HG02884 (cell line): Measurements from ENCODE around the gene SNX33.
"Not testable (repeated sequence)": the region's sequence is repeated elsewhere in the genome, so short reads cannot be mapped to it uniquely, and the experiment has no call there.

ENCODE experiments used
- ATAC-seq: cut with Tn5 transposase; IDR thresholded peaks from one replicate; pipeline ENCODE4 v1.9.1; 2021; ENCODE audit warnings: mild to moderate bottlenecking, moderate library complexity; ENCODE audit not compliant: unreplicated experiment

SNX33 gene

DNA sequence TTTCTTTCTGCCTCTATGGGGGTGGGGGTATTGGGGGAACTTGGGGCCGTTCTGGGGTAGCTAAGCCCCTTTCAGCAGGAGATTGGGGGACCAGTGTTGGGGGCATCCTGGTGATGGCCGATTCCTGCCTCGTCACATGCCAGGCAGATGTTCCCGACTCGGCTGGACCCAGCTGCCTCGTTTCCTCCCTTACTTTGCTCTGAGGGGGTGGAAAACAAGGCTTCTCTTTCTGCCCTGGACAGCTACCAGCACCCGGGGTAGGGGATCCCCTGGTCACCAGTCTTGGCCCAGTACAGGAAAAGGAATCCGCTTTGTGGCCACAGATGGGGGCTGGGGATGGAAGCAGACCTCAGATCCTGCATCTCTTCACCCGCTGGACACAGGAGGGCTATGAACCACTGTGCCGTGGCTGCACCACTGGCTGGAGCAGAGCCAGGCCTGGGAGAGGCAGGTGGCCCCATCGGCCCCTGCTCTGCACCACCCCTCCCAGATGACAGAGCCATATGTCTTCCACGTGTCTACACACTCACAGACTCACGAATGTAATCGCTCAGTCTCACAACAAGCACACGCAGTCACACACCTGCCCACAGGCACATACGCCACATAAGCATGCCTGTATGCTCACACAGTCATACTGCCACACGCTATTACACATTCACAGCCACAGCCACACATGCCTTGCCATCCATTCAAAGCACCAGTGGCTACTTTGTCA, 12.4 kb downstream of the SNX33 start:
- no peak for ATAC-seq

DNA sequence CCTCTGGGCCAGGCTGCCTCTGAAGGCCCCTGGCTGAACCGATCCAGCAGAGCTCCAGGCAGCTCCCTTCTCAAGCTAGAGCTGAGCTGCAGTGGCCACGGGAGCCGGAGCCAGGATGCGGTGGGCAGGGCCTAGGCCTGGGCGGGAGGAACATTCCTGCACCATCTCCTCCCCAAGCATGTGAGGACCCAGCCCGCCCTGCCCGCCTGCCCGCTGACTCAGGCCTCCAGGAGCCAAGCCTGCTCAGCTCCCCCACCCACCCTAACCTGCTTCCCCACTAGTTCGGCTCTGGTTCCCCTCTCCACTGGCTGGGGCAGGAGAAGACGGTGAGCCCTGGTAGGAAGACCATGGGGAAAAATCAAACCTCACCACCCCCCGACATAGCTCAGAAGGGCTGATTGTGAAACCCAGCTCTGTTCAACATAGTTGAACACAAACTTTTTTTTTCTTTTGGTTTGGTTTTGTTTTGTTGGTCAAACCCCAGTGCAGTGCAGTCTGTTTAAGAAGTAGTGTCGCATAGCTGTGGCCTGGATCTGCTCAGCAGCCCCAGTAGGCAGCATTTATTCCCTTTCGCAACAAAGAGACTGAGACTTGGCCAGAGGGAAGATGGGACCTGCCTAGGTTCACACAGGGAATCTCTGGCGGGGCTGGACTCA, 13.5 kb downstream of the SNX33 start:
- no peak for ATAC-seq

DNA sequence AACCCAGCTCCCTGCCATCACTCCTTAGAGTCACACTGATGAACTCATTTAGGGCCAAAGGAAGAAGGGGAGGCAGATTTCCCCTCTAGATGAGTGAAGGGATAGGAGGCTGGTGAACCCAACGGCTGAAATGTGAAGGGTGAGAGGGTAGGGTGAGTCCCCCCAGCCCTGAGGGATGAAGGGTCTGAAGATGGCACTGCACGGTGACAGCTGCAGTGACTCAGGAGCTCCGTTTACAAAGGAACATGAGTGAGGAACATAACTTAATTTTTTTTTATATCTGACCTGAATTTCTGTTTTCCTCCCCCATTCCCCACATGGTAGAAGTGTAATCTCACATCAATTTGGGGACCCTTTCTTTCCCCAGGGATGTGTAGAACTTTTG, 14.0 kb downstream of the SNX33 start:
- ATAC-seq: no peak

DNA sequence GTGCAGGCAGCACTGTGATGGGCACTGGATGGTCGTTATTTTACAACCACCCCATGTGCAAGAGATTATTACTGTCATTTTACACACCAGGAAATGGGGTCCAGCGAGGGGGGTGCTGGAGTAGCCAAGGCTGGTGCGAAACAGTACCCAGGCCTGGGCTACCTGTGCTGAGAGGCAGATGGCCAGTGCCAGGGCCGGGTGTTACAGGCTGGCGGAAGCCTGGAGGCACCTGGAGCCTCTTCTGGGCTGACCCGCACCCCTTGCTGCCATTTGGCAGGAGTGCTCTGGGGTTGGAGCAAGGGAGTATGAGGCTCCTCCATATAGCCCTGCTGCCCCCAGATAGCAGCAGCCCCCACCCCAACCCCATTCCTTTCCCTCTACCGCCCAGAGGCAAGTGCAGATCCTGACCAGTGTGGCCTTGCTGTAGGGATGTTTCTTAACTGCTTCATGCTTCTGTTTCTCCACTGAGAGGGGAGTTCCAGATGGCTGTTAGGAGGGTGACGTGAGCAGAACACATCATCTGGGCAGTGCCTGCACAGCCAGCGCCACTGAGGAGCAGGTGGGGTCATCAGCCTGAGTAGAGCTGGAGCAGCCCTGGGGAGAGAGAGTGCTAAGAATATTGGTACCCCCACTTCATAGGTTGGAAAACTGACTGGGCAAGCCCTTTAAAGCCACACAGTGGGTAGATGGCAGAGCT, 15.3 kb downstream of the SNX33 start:
- ATAC-seq: no peak

DNA sequence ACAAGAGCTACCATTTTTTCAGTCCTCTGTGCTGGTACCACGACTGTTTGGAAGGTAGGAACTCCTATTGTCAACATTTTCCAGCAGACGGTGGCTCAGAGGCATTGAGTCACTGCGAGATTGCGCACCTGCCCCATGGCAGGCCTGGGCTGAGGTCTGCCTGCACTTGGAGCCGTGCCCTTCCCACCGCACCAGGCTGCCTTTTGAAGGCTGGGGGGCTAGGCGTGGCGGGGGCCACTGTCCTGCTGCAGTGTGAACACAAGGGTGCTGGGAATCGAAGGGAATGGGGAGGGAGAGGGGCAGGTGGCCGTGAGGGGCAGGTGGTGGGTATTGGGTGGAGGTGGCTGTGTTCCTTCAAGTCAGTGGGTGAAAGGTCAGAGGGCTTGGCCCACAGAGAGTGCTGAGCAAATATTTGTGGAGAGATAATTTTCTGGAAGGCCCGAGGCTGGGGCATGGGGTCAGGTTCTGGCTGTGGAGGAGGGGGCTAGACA, 16.3 kb downstream of the SNX33 start:
- no peak for ATAC-seq

DNA sequence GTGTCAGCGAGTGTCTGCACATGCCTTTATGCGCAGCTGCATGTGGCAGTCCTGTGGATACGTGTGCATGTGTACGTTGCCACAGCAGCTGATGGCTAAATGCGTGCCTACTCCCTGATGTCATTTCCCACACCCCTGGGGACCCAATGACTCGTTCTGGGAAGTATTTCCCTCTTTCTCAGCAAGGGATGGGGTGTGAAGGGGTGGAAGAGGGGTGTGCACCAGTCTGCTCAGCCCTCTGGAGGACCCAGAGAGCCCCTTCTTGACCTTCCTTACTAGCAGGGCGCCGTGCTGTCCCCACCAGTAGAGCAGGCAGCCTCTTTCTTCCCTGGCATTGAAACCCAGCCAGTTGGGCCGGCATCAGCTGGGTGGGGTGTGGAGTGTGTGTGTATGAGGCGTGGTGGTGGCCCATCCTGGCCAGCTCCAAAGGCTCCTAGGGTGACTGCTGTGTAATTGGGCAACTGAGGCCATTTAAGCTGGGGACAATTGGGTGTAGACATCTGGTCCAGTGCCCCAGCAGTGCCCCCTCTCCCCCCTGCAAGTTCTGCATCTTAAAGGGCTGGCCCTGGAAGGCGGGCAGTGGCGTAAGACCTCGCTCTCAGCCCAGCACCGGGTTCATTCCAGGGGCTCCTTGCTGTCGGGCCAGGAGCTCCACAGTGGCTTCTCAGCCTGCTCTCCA, 19.2 kb downstream of the SNX33 start:
- no peak for ATAC-seq

DNA sequence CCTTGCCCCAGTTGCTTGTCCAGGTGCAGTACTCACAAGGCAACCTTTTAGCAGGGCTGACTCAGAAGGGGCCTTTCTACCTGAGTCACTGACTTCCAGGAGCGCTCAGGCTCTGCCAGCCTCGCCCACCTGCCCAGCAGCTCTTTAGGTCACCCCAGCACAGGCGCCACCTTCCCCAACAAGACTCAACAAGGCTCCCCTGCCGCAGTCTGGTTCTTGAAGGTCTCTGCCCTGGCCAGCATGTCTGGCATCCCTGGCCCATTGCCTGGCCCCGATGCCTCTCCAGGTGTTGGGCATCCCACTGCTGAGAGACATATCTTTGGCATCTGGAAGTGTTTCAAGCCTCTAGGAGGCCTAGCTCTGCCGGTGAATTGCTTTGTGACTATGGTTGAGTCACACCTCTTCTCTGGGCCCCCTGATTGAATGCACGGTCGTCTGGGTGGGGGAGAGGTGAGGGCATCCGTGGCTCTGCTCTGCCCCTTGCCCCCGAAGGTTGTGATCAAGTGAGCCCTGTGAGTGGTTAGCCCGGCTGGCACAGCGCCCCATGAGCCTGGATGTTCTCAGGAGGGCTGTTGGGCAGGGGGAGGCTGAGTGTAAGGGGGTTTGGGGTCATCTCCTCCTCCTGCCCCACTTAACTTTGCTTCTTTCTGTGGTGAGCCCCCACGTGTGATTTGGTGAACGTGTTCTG, 21.6 kb downstream of the SNX33 start:
- ATAC-seq: no peak

DNA sequence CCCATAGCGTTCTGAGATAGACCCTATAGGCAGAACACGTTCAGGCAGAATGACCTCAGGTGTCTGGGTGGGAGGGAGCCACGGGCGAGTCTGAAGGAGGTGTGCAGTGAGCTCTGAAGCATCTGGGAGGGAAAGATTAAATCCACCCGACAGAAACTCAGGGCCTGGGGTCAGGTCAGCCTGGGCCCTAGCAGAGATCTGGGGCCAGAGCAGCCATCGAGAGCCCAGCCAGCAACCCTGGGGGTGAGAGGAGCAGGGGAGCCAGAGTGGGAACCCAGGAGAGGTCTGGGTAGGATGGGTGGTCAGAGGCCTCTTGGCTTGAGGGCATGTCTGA, 22.1 kb downstream of the SNX33 start:
- no peak for ATAC-seq

DNA sequence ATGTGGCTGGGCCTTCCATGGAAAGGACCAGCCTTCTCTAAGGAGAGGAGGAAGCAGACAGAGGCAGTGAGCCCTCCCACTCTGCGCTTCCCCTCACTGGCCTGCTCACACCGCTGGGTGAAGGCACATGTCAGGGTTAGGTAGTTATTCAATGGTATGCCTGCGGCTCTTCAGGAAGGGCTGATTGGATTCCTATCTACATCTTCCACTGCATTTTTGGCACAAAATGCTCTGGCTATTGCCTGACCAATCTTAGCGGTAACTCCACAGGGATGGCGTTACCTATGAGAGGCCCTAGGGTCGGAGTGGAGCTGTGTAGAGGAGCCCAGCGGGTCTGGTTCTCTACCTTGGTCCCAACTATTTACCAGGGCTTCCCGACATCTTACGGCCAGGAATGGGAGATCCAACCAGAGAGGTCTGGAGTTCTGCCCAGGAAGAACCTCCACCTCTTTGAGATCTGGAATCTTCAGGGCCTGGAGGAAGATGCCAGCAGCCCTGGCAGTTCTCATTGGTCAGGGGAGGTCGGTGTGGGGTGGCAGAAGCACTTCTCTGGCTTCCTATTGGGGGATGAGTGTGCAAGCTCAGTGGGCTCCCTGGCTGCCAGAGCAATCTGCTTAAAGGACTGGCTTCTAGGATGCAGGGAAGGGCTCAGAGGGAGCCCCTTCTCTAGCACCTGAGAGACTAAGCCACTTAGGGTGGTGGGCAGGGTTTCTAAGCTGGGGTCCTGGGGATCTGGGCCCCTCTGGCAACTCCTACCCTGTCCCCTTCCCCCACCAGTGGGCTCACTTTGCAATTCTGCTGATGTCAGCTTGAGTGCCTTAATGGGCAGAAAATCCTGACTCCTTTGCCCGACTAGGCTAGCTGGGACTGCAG, 24.3 kb downstream of the SNX33 start:
- ATAC-seq: no peak

DNA sequence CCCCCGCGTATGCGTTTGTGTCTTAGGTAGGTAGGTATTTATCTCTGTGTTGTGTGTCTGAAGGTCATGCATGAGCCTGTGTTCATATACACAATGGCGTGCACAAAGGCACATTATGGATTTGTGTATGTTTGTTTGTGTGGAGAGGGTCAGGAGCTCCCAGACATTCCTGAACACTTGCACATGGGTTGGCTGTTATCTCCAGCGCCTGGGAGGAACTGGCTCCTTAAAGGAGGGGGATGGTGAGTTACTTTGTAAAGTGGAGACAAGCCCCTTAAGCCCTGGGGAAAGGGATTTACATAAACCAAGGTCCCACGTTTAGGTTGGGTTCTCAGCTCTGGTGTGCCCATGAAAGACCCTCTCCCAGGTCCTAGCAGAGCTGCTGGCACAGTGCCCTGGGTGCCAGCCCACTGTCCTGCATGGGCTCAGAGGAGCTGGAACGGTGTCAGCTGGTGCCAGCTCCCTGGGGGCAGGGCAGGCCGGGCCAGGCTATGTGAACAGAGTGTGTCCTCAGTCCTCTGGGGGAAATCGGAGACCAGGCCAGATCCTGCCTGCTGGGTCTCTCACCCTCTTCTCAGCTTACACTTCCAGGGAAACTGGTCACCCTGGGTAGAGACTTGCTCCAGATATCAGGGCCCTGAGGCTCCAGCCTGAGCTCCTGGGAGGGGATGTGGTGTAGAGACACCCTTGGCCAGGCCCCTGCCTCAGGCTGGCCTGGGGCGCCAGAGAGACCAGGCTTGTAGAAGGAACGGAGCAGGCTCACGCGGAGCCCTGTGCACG, 25.1 kb downstream of the SNX33 start:
- no peak for ATAC-seq

DNA sequence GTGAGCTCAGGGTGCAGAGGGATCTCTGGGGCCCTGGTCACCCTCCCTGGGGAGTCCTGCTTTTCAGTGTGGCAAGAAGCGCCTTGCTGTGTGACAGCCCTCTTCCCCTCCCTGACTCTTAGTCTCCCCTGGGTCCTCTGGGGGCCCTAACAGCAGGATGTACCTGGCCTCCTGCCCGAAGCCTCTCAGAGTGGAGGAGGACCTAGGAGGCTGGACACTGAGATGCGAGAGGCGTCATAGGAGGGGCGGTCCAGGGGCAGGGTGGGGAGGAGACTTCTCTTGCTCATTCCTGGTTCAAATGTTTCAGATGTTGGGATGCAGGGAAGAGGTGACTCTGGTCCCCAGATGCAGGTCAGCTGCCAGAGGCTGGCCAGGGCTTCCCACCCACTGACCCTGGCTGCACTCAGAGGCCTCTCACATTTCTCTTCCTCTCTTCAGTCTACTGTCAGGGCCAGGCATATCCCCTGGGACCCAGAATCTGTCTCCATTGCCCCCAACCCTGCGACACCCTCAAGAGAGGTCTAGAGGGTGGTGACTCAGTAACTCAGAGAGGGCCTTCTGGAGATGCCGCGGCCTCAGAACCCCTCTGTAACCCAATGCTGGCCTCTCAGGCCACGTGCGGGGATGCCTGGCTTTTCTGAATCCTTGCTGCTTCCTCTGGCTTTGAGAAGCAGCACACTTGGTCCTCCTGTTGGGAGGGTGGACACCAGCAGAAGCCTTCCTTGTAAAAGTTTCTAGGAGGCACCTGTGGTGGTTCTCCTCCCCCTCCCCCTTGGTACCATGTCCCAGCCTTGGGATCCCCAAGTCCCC, 25.9 kb downstream of the SNX33 start:
- ATAC-seq: no peak

DNA sequence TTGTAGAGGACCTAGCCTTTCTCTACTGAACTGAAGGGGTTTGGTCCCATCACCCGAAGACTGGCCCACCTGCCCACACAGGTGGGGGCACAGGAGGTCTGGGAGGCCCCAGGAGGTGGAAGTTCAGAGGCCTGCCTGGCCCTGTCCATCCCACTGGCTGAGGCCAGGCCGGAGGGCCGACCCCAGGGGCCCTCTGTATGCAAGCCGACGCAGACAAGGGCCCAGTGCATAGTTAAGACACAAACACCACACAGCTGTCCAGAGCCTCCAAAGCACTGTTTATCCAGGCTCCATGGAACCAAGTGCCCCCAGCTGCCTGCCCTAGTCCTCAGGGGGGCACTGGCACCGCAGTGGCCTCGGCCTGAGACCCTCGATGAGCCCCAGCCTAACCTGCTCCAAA, 26.7 kb downstream of the SNX33 start:
- ATAC-seq: no peak

DNA sequence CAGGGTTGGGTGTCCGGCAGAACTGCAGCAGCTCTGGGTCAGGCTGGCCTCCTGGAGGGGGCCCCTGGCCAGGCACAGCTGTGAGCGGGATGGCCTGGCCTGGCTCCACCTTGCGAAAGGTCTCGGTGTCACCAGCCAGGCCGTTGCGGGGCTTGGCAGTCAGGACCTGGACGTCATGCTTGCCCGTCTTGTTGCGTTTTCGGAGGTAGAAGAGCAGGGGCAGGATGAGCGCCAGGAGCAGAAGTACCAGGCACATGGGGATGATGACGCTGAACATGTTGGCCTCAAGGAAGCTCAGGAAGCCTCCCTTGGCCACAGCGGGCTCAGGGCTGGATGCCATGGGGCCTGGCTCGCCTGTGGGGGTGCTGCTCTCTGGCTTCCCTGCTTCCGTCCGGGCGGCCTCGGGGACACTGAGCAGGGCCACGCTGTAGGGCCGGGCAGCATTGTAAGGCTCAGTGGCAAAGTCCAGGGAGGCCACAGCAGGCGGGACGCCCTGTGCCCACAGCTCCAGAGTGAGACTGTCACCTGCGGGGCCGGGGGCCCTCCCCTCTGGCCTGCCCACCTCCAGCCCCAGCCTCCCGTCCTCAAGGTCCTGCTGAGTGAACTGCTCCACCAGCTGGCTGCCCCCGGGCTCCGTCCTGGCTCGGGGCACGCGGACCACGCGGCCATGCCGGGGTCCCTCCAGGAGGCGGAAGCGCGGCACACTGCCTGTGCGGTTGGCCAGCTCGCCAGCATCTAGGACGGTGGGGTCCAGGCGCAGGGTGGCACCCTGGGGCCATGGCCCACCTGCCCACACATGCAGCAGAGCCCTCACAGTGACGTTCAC, 28.1 kb downstream of the SNX33 start:
- ATAC-seq: no peak

DNA sequence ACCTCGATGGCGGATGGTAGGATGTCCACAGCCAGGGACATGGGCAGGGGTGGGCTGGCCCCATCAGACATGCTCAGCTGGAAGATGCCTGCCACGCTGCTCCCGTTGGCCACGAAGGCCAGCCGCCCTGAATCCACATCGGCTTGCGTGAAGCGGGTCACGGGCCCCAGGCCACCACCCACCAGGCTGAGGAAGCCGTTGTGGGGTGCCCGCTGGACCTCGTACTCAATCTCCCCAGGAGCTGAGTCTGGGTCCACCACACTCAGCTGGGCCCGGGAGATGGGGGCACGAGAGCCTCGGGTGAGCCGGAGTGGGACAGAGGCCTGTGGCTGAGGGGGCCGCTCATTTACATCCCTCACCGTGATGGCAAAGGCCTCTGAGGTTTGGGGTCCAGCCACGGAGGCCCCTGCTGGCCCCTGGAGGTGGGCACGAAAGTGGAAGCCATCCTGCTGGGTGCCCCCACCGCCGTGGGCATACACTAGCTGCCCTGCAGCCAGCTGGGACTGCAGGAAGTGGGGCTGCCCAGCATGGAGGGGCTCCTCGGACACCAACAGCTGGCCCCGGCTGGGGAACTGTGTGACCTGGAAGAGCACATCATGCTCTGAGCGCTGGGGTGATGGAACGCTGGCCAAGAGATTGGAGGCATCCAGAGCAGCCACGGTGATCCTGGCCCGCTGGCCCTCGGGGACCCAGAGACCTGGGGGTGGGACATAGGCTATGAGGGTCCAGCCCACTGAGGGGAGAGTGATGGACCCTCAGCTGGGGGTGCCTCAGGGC, 29.2 kb downstream of the SNX33 start:
- ATAC-seq: no peak

DNA sequence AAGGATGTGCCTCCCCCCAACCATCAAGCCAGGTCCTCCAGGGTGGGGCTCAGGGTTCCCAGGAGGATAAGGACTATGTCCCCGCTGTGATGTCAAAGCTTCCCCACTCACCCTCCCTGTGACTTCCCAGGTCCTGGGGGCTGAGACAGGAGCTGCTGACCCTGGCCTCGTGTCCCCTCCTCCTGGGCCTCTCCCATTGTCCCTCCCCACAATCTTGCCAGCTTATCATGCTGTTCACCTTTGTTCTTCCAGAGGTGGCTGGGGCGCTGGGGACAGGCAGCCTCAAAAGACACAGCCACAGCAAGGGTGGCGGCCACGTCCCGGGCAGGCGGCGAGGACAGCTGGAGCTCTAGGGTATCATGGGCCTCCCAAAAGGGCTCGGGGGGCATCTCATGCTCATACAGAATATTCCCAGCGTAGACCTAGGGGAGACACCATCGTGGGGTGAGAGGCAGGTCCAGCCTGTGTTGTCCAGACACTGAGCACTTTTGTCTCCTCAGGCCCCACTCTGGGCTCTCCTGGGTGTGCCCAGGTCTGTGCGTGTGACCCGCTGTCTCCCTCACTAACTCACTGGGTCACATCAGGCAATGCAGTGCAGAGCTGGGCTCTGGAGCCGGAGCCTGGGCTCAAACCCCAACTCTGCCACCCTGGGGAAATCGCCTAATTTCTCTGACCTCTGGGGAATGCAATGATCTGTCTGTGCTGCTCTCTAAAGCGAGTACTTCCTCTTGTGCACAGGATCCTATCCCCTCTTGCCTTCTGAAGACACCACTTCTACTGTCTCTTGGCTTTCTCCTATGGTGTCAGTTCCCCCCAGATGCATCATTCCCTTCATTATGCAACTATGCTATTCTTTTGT, 30.0 kb downstream of the SNX33 start:
- ATAC-seq: no peak

DNA sequence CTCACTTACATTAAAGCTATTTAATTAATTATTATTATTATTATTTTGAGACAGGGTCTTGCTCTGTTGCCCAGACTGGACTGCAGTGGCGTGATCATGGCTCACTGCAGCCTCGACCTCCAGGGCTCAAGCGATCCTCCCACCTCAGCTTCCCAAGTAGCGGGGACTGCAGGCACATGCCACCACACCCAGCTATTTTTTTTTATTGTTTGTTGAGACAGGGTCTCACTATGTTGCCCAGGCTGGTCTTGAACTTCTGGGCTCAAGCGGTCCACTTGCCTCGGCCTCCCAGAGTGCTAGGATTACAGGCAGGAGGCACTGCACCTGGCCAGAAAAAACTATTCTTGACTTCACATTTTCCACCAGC, 30.6 kb downstream of the SNX33 start:
- not testable (repeated sequence) for ATAC-seq
